GM21825 (cell line): ENCODE measurements around the gene PTPN11.
A peak's percentile ranks its signal among the peaks of the same experiment; 100 is the strongest.
"Not testable (repeated sequence)": the region's sequence is repeated elsewhere in the genome, so short reads cannot be mapped to it uniquely, and the experiment has no call there.

Experiments
- ATAC-seq: cut with Tn5 transposase; IDR thresholded peaks from one replicate; pipeline ENCODE4 v1.9.1; 2021; ENCODE audit warnings: mild to moderate bottlenecking, moderate library complexity; ENCODE audit not compliant: unreplicated experiment

Gene PTPN11

DNA sequence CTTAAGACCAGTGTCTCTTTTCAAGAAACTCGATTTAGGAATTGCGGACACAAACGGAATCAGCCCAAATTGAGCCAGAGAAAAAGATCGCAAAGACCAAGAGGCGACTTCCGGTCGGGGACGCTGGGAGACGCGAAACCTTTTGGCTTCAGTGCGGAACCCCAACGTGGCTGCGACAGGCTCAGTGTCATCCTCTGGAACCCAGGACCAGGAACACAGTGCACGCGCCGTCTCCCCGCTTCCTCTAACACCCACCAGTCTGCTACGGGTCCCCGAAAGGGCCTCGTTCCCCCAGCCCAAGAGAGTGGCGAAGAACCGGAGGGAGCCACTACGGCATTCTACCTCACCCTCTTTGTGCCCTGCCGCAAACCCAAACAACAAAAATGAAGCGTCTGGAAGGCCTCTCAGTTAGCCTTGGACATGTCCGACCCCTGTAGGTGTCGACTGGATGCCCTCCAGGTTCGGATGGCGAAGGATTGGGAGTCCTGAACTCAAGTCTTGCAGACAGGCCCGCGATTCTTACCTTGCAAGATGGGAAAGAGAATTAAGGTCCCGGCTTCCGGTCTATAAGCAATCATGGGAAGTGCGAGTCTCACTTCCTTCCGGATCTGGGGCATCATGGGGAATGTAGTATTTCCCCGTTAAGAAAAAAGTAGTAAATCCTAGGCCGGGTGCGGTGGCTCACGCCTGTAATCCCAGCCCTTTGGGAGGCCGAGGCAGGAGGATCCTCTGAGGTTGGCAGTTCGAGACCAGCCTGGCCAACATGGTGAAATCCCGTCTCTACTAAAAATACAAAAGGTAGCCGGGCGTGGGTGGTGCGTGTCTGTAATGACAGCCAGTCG is 9.5 kb upstream of the PTPN11 start, which contains the start of gene RPL6:
Gene RPL6 (minus strand): TSS at position 542 of the 842 bp plus-strand sequence. CDS start 949 bp downstream, outside the sequence.
- peak; percentile 65 for ATAC-seq

- ATAC-seq: no peak
Measured at GRCh38 chr12:112409906-112410244, 8.9 kb upstream of the PTPN11 start.

GRCh38 chr12:112413855-112414625 is 4.7 kb upstream of the PTPN11 start:
- ATAC-seq: no peak

DNA sequence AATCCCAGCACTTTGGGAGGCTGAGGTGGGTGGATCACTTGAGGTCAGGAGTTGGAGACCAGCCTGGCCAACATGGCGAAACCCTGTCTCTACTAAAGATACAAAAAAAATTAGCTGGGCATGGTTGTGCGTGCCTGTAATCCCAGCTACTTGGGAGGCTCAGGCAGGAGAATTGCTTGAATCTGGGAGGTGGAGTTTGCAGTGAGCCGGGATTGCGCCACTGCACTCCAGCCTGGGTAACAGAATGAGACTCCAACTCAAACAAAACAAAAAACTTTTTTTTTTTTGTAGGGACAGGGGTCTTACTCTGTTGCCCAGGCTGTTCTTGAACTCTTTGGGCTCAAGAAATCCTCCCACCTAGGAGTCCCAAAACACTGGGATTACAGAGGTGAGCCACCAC is 3.3 kb upstream of the PTPN11 start:
- not testable (repeated sequence) for ATAC-seq

GRCh38 chr12:112418273-112418607 is 507 bp upstream of the PTPN11 start:
- no peak for ATAC-seq

- ATAC-seq: peak; percentile 8
Measured at GRCh38 chr12:112419297-112420133, 768 bp downstream of the PTPN11 start.

GRCh38 chr12:112420740-112421139 is 2.0 kb downstream of the PTPN11 start:
- no peak for ATAC-seq

- ATAC-seq: no peak
Measured at GRCh38 chr12:112421363-112421762, 2.6 kb downstream of the PTPN11 start.

DNA sequence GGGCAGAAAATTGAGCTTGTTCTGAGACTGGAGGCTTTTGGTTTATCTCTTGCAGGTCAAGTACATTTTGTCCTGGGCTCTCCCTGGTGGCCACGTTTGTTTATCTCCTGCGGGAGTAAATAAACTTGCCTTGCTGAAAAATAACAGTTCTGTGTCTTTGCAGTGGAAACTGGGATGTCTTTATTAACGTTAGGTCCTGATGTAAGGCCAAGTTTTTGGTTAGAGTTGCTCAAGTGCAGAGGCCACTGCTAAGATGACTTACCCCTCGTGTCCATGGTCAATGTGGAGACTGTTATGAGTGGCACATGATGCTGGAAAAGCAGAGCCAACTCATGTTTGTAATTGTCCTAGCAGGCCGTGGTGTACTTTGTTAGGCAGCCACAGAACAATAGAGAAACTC is 3.8 kb downstream of the PTPN11 start:
- ATAC-seq: no peak

DNA sequence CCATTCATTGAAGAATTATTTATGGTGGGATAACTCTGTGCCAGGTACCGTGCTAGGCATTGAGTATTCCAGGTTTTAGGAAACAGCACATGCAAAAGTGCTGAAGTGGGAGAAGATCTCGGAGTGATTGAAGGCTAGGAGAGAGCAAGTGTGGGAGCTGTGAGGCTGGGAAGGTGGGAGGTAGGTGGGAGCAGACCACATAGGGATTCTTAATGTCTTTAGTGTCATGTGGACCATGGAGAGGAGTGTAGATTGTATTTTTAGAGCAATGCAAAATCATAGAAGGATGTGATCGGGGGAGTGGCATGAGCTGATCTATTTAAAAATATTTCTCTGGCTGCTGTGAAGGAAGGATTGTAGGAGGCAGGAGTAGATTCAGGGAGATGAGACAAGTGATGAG is 5.4 kb downstream of the PTPN11 start:
- ATAC-seq: no peak

DNA sequence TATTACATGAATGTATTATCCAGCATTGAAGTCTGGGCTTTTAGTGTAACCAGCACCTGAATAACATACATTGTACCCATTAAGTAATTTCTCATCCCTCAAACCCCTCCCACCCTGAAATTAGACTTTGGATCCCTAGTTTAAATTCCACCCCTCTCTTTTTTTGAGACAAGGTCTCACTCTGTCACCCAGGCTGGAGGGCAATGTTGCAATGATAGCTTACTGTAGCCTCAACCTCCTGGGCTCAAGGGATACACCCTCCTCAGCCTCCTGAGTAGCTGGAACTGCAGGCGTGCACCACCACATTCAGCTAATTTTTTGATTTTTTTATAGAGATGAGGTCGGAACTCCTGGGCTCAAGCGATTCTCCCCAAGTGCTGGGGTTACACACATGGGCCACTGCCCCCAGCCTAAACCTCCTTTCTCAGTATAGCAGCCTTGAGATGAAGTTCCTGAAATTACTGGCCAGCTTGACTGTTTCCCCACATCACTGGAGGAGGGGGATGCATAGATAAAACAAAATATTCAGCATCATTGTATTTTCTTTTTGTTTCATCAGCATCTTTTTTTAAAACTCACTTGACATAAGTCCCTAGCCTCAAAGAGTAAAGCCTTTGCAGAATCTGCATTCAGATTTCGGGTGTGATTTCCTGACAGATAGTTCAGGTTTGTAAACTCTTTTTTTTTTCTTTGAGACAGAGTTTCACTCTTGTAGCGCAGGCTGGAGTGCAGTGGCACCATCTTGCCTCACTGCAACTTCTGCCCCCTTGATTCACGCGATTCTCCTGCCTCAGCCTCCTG is 7.0 kb downstream of the PTPN11 start:
- no peak for ATAC-seq

DNA sequence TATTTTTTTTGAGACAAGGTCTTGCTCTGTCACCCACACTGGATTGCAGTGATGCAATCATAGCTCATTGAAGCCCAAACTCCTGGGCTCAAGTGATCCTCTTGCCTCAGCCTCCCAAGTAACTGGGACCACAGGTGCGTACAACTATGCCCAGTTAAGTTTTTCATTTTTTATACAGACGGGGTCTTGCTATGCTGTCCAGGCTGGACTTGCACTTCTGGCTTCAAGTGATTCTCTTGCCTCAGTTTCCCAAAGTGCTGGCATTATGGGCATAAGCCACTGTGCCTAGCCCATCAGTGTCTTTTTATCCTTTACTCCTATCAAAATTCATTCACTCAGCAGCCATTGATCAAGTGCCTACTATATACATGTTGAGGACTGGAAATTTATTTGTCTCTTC is 9.0 kb downstream of the PTPN11 start:
- ATAC-seq: no peak

GRCh38 chr12:112430929-112431328 is 12.2 kb downstream of the PTPN11 start:
- no peak for ATAC-seq

DNA sequence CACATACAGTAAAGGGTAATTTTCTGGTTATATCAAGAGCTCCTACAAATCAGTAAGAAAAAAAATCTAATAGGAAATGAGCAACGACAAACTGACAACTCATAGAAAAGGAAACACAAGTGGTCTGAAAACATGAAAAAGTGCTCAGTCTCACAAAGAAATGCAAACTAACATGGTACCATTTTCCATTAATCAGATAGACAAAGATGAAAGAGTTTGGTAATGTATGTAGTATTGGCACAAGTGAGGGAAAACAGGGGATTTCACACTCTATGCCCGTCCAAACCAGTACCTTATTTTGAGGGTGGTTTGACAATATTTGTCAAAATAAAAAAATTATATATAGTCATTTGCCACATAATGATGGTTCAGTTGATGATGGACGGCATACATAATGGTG is 13.2 kb downstream of the PTPN11 start:
- no peak for ATAC-seq

- no peak for ATAC-seq
Measured at GRCh38 chr12:112433551-112433950, 14.8 kb downstream of the PTPN11 start.

- not testable (repeated sequence) for ATAC-seq
Measured at GRCh38 chr12:112438645-112439044, 19.9 kb downstream of the PTPN11 start.

- no peak for ATAC-seq
Measured at GRCh38 chr12:112439769-112440168, 21.0 kb downstream of the PTPN11 start.

- not testable (repeated sequence) for ATAC-seq
Measured at GRCh38 chr12:112440653-112441052, 21.9 kb downstream of the PTPN11 start.

DNA sequence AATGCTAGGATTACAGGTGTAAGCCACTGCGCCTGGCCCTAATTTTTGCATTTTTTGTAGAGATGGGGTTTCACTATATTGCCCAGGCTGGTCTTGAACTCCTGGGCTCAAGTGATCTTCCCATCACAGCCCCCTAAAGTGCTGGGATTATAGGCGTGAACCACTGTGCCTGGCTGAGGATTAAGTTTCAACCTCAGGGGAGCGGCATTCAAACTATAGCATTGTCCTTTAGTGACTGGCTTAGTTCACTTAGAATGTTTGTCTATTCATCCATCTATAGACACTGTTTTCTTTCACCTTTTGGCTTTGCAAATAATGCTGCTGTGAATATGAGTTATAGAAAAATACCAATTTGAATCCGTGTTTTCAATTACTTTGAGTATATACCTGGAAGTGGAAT is 25.2 kb downstream of the PTPN11 start:
- no peak for ATAC-seq

GRCh38 chr12:112446008-112446725 is 27.4 kb downstream of the PTPN11 start:
- no peak for ATAC-seq
